SK-N-SH (cell line): ENCODE measurements around the gene MOGAT3. TPM values are rescaled to one million over a fixed set of nuclear protein-coding genes. Genes with fewer than 3 reads are reported as not detected.

Experiments used
- CTCF ChIA-PET: fragments of 300-600, 350-600 bp; formaldehyde crosslinking; extraction: SDS; loops from one replicate; lab custom pipeline; 2021; lab: Yijun Ruan, JAX
- POLR2A ChIA-PET: fragments of 350-600 bp; sonication (Branson Sonifier 250); formaldehyde crosslinking; extraction: SDS; loops from one replicate; lab custom pipeline; 2020; ENCODE audit warnings: antibody characterized with exemption, inconsistent platforms; lab: Yijun Ruan, JAX
- DNase-seq: peaks from one replicate; pipeline ENCODE4 v3.0.0; 2012
- H2AFZ ChIP-seq: fragments of 200-600 bp; sonication (generic); 2 replicates; pipeline ENCODE4 v1.8.1; 2016; ENCODE audit warnings: antibody characterized with exemption, mild to moderate bottlenecking, low read depth
- H3F3A ChIP-seq: fragments of 200-600 bp; sonication (generic); replicated peaks from 2 replicates; pipeline ENCODE3; 2016; ENCODE audit warnings: antibody characterized with exemption, mild to moderate bottlenecking; ENCODE audit not compliant: insufficient read depth
- H3K27ac ChIP-seq, 2 experiments: fragments of 200-500 bp in 1 of 2; fragments of 200-600 bp in 1 of 2; sonication (Bioruptor generic) in 1 of 2; sonication (generic), shearing (Covaris generic) in 1 of 2; 2 replicates each; pipeline versions ENCODE4 v1.5.1 to v1.6.1; 2014 to 2016; ENCODE audit warnings: low read depth in 2 of 2, inconsistent platforms in 1 of 2, low read length in 1 of 2, mild to moderate bottlenecking in 1 of 2, mixed read lengths in 1 of 2
- H3K27me3 ChIP-seq: fragments of 200-600 bp; sonication (generic), shearing (Covaris generic); 2 replicates; pipeline ENCODE4 v1.6.1; 2016; ENCODE audit warnings: mixed run types; ENCODE audit not compliant: insufficient read depth
- H3K36me3 ChIP-seq, 2 experiments: fragments of 200-500 bp in 1 of 2; fragments of 200-600 bp in 1 of 2; sonication (Bioruptor generic) in 1 of 2; sonication (generic) in 1 of 2; replicated peaks in 1 of 2; 2 replicates each; pipeline versions ENCODE3 to v1.5.1; 2014 to 2016; ENCODE audit warnings: low read length in 1 of 2, mild to moderate bottlenecking in 1 of 2; ENCODE audit not compliant: insufficient read depth in 2 of 2, control insufficient read depth in 1 of 2
- H3K4me1 ChIP-seq, 2 experiments: fragments of 200-500 bp in 1 of 2; fragments of 200-600 bp in 1 of 2; sonication (Bioruptor generic) in 1 of 2; sonication (generic), shearing (Covaris generic) in 1 of 2; 2 replicates each; pipeline versions ENCODE4 v1.5.1 to v1.6.1; 2014 to 2016; ENCODE audit warnings: low read depth in 1 of 2, low read length in 1 of 2, mixed run types in 1 of 2; ENCODE audit not compliant: insufficient read depth in 2 of 2, control insufficient read depth in 1 of 2
- H3K4me2 ChIP-seq: fragments of 200-600 bp; sonication (generic), shearing (Covaris generic); 2 replicates; pipeline ENCODE4 v1.6.1; 2017; ENCODE audit warnings: mixed run types
- H3K4me3 ChIP-seq, 2 experiments: fragments of 200-500 bp in 1 of 2; fragments of 200-600 bp in 1 of 2; sonication (Bioruptor generic) in 1 of 2; sonication (generic), shearing (Covaris generic) in 1 of 2; 2 replicates each; pipeline versions ENCODE4 v1.5.1 to v1.8.1; 2014 to 2016; ENCODE audit warnings: low read depth in 2 of 2, inconsistent platforms in 1 of 2, low read length in 1 of 2, mild to moderate bottlenecking in 1 of 2, mixed read lengths in 1 of 2, moderate library complexity in 1 of 2
- H3K79me2 ChIP-seq: fragments of 200-600 bp; sonication (generic); 2 replicates; pipeline ENCODE4 v1.8.1; 2017; ENCODE audit warnings: mild to moderate bottlenecking; ENCODE audit not compliant: insufficient read depth
- H3K9ac ChIP-seq: fragments of 200-600 bp; sonication (generic); 2 replicates; pipeline ENCODE4 v1.6.1; 2017; ENCODE audit warnings: mixed run types
- H3K9me2 ChIP-seq: fragments of 200-600 bp; sonication (generic); 2 replicates; pipeline ENCODE4 v1.6.1; 2017; ENCODE audit warnings: mixed run types
- H3K9me3 ChIP-seq: fragments of 200-600 bp; sonication (generic); 2 replicates; pipeline ENCODE4 v1.6.1; 2017; ENCODE audit warnings: mixed run types, mild to moderate bottlenecking, moderate library complexity
- H4K20me1 ChIP-seq: fragments of 200-600 bp; sonication (generic); 2 replicates; pipeline ENCODE4 v1.6.1; 2017; ENCODE audit warnings: mild to moderate bottlenecking, mixed run types; ENCODE audit not compliant: insufficient read depth
- CHD2 ChIP-seq: fragments of 150-350 bp; IDR thresholded peaks from 2 replicates; pipeline ENCODE4 v1.6.1; 2018; ENCODE audit warnings: low read length; ENCODE audit not compliant: partially characterized antibody
- ELF1 ChIP-seq: IDR thresholded peaks from 2 replicates; pipeline ENCODE4 v1.4.0; 2012
- EP300 ChIP-seq, 2 experiments: IDR thresholded peaks; 2 replicates each; pipeline versions ENCODE4 v1.4.0 to v1.6.1; 2012; ENCODE audit warnings: borderline replicate concordance in 1 of 2, low read depth in 1 of 2, low read length in 1 of 2
- EZH2phosphoT487 ChIP-seq: fragments of 200-600 bp; sonication (generic); IDR thresholded peaks from 2 replicates; pipeline ENCODE4 v1.6.1; 2017; ENCODE audit warnings: low read depth, mixed run types, mild to moderate bottlenecking, antibody characterized with exemption, moderate library complexity, borderline replicate concordance
- FOSL2 ChIP-seq: IDR thresholded peaks from 2 replicates; pipeline ENCODE4 v1.4.0; 2012; ENCODE audit warnings: low read depth, mild to moderate bottlenecking, moderate library complexity, borderline replicate concordance
- GABPA ChIP-seq: IDR thresholded peaks from 2 replicates; pipeline ENCODE4 v1.4.0; 2012; ENCODE audit warnings: low read depth, mild to moderate bottlenecking
- GATA2 ChIP-seq: sonication (generic); formaldehyde crosslinking; IDR thresholded peaks from 2 replicates; pipeline ENCODE4 v1.5.0; 2020; ENCODE audit warnings: mild to moderate bottlenecking, missing genetic modification reagents
- IRF3 ChIP-seq: fragments of 150-350 bp; IDR thresholded peaks from 2 replicates; pipeline ENCODE4 v1.6.1; 2016; ENCODE audit warnings: mild to moderate bottlenecking, low read depth, low read length
- MAX ChIP-seq: IDR thresholded peaks from 2 replicates; pipeline ENCODE4 v1.4.0; 2012; ENCODE audit warnings: low read depth
- NFIC ChIP-seq: IDR thresholded peaks from 2 replicates; pipeline ENCODE4 v1.4.0; 2012; ENCODE audit warnings: borderline replicate concordance
- NRF1 ChIP-seq: IDR thresholded peaks from 2 replicates; pipeline ENCODE4 v1.6.1; 2012; ENCODE audit warnings: low read depth, mild to moderate bottlenecking, low read length
- POLR2AphosphoS5 ChIP-seq: IDR thresholded peaks from 2 replicates; pipeline ENCODE4 v1.6.1; 2012; ENCODE audit warnings: low read depth, low read length
- RAD21 ChIP-seq: IDR thresholded peaks from 2 replicates; pipeline ENCODE4 v1.6.1; 2012; ENCODE audit warnings: mild to moderate bottlenecking, low read length
- RCOR1 ChIP-seq: fragments of 150-350 bp; IDR thresholded peaks from 2 replicates; pipeline ENCODE4 v1.6.1; 2017; ENCODE audit warnings: antibody characterized with exemption, low read length
- RXRA ChIP-seq: IDR thresholded peaks from 2 replicates; pipeline ENCODE4 v1.4.0; 2012; ENCODE audit warnings: low read depth, mild to moderate bottlenecking, borderline replicate concordance
- SMC3 ChIP-seq: IDR thresholded peaks from 2 replicates; pipeline ENCODE4 v1.6.1; 2012; ENCODE audit warnings: low read depth, low read length, improper control_type of control experiment
- TAF1 ChIP-seq: IDR thresholded peaks from 2 replicates; pipeline ENCODE4 v1.6.1; 2012; ENCODE audit warnings: low read depth, mild to moderate bottlenecking, low read length, moderate library complexity, borderline replicate concordance
- TEAD4 ChIP-seq: IDR thresholded peaks from 2 replicates; pipeline ENCODE4 v1.4.0; 2012; ENCODE audit warnings: mild to moderate bottlenecking, borderline replicate concordance; ENCODE audit not compliant: insufficient read depth
- WGBS: methylation state at CpG from one replicate; pipeline ENCODE4 v1.1.6; 2017; ENCODE audit warnings: low lambda C conversion rate; 5-methylcytosine and 5-hydroxymethylcytosine counted together
- polyA plus RNA-seq, 3 experiments: library from polyadenylated mRNA; depleted of rRNA; stranded (reverse); fragments of >200 nt; gene quantifications; 2 replicates each; pipeline ENCODE4 v1.2.3, GENCODE V29; 2012

Gene MOGAT3
- polyA plus RNA-seq, 1 of the 3 experiments (the other 2 are of a cell fraction): not detected

GRCh38 chr7:101189109-101189508 lies 11.7 kb downstream of the MOGAT3 start:
- WGBS: 70% methylated on average over 8 of the region's 8 CpGs
- DNase-seq: no peak

GRCh38 chr7:101186844-101187428 lies 13.9 kb downstream of the MOGAT3 start:
- Histone ChIP-seq H3K9ac (no peak overlapping the region), H3K9me2 (no peaks in the 10 kb centered on the region), H3K27me3 (no peaks in the 10 kb centered on the region), H3K4me2 (no peak overlapping the region), H3K4me1 (peaks cover 0 to 3% of the 10 kb centered on the region in 2 experiments; a peak in 1 of 4 replicates), H3K4me3 (no peak overlapping the region), H3F3A (peaks cover 16% of the 10 kb centered on the region), H3K79me2 (no peaks in the 10 kb centered on the region), H3K36me3 (no peaks in the 10 kb centered on the region), H3K9me3 (no peaks in the 10 kb centered on the region)
- 90% methylated on average over 4 of the region's 4 CpGs for WGBS
- DNase-seq: no peak
- POLR2A ChIA-PET: no interaction called here
- CTCF ChIA-PET: interaction anchor here (0.9 to 7.2 kb wide), 8 partner anchors 10 to 57 kb away, joined by 3 to 51 read pairs (median 3); partner anchors contain the start of gene MOGAT3
- TF ChIP-seq GABPA (no peak), ELF1 (no peak), EZH2phosphoT487 (no peak), MAX (no peak), TEAD4 (no peak), GATA2 (CRISPR knock-in tag) (no peak)
- TF ChIP-seq, all 33 proteins: peak for 0
- no peaks in the 10 kb centered on the region for H4K20me1 ChIP-seq
- no peak overlapping the region for H3K27ac ChIP-seq
- H2AFZ ChIP-seq: no peak overlapping the region

More at GRCh38 chr7:101189109-101189508, 11.7 kb downstream of the MOGAT3 start:
- POLR2A ChIA-PET: no interaction called here
- H4K20me1 ChIP-seq: no peaks in the 10 kb centered on the region
- H3K9me3 ChIP-seq: no peaks in the 10 kb centered on the region
- H3F3A ChIP-seq: peaks cover 16% of the 10 kb centered on the region
- CTCF ChIA-PET: interaction anchor here (4.4 to 8.3 kb wide), 3 partner anchors 18 to 45 kb away, joined by 36 to 257 read pairs (median 51); no protein-coding TSS in a partner anchor
- H3K4me3 ChIP-seq: no peak overlapping the region
- no peak overlapping the region for H2AFZ ChIP-seq
- H3K9ac ChIP-seq: no peak overlapping the region
- H3K9me2 ChIP-seq: no peaks in the 10 kb centered on the region
- no peaks in the 10 kb centered on the region for H3K27me3 ChIP-seq
- no peak overlapping the region for H3K4me2 ChIP-seq
- no peaks in the 10 kb centered on the region for H3K79me2 ChIP-seq
- H3K27ac ChIP-seq: no peak overlapping the region
- H3K36me3 ChIP-seq: no peaks in the 10 kb centered on the region
- TF ChIP-seq RAD21 (no peak), IRF3 (no peak), EZH2phosphoT487 (no peak), CHD2 (no peak), FOSL2 (no peak), RXRA (no peak), SMC3 (no peak), GABPA (no peak), NFIC (no peak), POLR2AphosphoS5 (no peak), ELF1 (no peak), RCOR1 (no peak), NRF1 (no peak), EP300 (IDR thresholded peaks at IDR 0.05; ENCODE audit: borderline replicate concordance in 1 of 2, low read depth in 1 of 2, low read length in 1 of 2) (no peak), TAF1 (no peak)
- H3K4me1 ChIP-seq: no peaks in the 10 kb centered on the region
